CD4-positive, alpha-beta T cell treated with Interleukin-15 for 1 hour (primary cell): Measurements from ENCODE around the gene NBEAL1.
"Not testable (repeated sequence)": the region's sequence is repeated elsewhere in the genome, so short reads cannot be mapped to it uniquely, and the experiment has no call there.

Source experiments
- DNase-seq: peaks from one replicate; pipeline ENCODE4 v3.0.0-alpha.2; 2020

Gene NBEAL1

GRCh38 chr2:203040966-203041521 is 26.4 kb downstream of the NBEAL1 start:
- DNase-seq = no peak

- DNase-seq = no peak
These were observed 27.5 kb downstream of the NBEAL1 start for GRCh38 chr2:203042178-203042577.

- DNase-seq = no peak
These were observed 28.6 kb downstream of the NBEAL1 start for GRCh38 chr2:203043226-203043625.

- DNase-seq = no peak
These were observed 31.2 kb downstream of the NBEAL1 start for GRCh38 chr2:203045867-203046266.

GRCh38 chr2:203052539-203052938 is 37.9 kb downstream of the NBEAL1 start:
- no peak for DNase-seq

DNA sequence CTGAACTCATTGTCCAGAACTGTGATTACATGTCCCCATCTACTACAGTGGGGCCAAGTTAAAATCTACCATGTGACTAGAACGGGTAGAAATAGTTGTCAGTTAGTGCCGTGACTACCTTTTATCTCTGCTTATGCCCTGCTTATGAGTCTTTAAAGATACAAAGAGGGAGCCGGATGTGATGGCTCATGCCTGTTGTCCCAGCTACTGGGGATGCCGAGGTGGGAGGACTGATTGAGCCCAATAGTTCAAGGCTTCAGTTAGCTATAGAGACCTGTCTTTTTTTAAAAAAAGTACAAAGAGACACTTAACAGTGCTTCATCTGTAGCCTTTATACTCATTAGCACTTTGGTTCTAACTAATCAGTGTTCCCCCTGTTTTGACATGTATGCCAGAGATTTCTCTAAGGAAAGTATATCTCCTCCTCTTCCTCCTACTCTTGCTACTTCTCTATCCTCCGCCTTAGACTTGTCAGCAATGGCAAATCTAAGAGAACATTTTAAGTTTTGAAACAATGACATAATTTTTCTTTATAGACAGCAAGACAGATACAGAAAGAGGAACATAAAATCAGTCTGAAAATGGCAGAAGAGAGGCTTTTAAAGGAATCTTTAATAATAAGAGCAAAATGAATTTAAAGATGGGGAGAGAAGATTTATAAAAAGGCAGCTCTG is 45.0 kb downstream of the NBEAL1 start:
- DNase-seq = no peak

GRCh38 chr2:203061346-203061745 is 46.7 kb downstream of the NBEAL1 start:
- DNase-seq = no peak

- no peak for DNase-seq
These were observed 47.5 kb downstream of the NBEAL1 start for GRCh38 chr2:203062126-203062525.

GRCh38 chr2:203066519-203067091 is 51.9 kb downstream of the NBEAL1 start:
- DNase-seq = not testable (repeated sequence)

DNA sequence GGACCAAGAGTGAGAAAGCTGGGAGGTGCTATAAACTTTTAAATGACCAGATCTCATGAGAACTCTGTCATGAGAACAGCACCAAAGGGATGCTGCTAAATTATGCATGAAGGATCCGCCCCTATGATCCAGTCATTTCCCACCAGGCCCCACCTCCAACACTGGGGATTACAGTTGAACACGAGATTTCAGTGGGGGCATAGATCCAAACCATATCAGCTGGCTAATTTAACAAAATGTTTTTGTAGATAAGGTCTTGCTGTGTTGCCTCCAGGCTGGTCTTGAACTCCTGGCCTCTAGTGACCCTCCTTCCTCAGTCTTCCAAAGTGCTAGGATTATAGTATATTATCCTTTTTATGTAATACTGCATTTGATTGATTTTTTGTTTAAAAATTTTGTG is 56.0 kb downstream of the NBEAL1 start:
- no peak for DNase-seq

- DNase-seq = no peak
These were observed 56.5 kb downstream of the NBEAL1 start for GRCh38 chr2:203071148-203071547.

DNA sequence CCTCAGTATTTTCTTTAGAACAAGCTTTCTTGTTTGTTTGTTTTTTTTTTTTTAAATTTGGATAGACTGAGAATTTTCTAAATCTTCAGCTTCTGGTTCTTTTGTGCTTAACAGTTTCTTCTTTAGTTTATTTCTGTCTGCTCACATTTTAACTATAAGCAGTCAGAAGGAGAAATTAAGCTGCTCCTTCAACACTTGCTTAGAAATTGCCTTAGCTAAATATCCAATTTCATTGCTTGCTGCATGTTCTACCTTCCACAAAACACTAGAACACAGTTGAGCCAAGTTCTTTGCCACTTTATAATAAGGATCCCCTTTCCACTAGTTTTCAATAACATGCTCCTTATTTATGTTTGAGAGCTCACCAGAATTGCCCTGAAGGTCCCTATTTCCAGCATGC is 57.7 kb downstream of the NBEAL1 start:
- no peak for DNase-seq

DNA sequence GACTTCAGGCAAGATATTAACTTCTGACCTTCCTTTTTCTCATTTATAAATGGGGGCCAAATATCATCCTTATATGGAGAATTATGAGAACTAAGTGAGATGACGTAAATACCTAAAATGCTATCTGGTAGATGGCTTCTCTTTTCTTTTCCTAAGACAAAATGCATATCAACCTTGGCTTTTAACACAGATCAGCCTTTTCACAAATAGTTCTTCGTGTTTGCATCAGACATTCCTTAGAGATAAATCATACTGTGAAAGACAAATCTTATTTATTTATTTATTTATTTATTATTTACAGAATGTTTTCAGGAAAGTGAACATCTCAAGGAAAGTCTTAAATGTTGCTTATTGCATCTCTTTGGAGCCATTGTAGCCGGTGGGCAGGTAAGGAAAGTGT is 62.8 kb downstream of the NBEAL1 start:
- no peak for DNase-seq

DNA sequence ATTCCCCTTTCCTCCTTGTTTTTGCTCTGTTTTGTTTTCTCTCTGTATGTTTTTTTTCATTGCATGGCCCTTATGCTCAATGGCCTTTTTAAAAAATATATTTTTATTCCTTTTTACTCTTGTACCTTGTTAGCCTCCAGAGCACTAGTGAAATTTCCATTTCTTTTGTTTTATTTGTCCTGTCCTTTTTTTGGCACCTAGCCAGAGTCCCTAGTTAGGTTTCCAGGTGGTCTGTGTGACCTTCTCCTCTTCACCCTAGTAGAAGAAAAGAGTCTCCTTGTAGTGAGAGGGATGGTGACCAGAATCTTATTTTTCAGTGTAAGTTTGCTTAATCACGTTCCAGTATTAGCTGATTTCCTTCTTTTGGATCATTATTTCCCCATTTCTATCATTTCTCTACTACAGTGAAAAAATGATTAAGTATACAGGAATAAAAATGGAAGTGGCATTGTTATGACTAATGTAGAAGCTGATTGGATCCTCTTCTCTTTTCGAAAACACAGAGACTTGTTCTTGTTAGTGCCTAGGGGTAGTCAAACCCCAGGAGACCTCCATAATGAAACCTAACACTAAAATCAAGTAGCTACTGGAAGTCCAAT is 65.9 kb downstream of the NBEAL1 start:
- no peak for DNase-seq

- DNase-seq = no peak
These were observed 68.7 kb downstream of the NBEAL1 start for GRCh38 chr2:203083328-203083727.

DNA sequence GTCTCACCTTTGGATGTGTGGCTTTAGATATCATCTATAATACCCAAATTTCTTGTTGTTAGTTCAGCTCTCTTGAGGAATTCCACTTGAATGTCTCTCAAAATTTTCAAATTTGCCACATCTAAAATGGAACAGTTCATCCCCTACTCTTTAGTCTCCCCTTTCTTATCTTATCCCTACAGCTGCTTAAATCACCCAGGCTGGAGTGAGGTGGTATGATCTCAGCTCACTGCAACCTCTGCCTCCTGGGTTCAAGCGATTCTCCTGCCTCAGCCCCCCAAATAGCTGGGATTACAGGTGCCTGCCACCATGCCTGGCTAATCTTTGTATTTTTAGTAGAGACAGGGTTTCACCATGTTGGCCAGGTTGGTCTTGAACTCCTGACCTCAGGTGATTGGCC is 71.7 kb downstream of the NBEAL1 start:
- not testable (repeated sequence) for DNase-seq

GRCh38 chr2:203090721-203091120 is 76.0 kb downstream of the NBEAL1 start:
- not testable (repeated sequence) for DNase-seq

DNA sequence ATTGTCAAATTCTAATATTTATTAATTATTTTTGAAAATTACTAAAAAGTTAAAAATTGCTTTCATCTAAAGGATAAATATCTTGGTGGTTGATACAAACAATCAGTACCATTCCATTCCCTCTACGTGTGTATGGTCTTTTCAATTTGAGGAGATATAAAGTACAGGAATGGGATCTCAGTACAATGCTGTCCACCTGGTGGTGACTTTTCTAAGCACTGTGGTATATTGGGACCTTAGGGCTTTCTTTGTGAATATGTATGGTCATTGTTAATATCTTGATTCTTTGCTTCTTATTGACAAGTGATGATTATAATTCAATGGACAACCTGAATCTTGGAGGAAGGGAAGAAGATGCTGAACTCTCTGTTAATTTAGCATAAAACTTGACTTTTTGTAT is 83.1 kb downstream of the NBEAL1 start:
- no peak for DNase-seq

- not testable (repeated sequence) for DNase-seq
These were observed 87.7 kb downstream of the NBEAL1 start for GRCh38 chr2:203102357-203102756.

GRCh38 chr2:203104273-203104672 is 89.6 kb downstream of the NBEAL1 start:
- no peak for DNase-seq

DNA sequence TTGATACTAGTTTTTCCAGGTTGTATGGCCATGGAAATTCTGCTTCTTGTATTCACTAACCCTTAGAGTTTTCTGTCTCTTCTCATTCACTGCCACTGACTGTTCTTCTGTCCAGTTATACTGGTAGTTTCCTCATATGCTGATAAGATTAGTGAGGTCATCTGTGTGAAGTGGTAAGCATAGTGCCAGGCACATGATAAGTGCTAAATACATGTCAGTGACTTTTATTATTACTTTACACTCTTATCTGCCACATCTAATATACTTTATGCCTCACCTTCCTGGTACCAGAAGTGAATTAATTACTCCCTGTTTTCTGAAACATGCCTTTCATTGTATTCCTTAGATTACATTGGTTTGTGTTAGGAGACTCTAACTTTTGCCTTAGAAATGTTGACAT is 91.3 kb downstream of the NBEAL1 start:
- DNase-seq = no peak

DNA sequence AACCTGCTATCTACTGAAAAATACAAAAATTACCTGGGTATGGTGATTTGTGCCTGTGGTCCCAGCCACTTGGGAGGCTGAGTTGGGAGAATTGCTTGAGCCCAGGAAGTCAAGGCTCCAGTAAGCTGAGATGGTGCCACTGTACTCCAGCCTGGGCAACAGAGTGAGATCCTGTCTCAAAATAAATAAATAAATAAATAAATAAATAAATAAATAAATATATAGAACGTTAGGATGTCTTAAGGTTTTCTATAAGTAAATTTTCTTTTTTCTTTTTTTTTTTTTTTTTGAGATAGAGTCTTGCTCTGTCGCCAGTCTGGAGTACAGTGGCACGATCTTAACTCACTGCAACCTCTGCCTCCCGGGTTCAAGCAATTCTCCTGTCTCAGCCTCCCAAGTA is 95.8 kb downstream of the NBEAL1 start:
- not testable (repeated sequence) for DNase-seq

DNA sequence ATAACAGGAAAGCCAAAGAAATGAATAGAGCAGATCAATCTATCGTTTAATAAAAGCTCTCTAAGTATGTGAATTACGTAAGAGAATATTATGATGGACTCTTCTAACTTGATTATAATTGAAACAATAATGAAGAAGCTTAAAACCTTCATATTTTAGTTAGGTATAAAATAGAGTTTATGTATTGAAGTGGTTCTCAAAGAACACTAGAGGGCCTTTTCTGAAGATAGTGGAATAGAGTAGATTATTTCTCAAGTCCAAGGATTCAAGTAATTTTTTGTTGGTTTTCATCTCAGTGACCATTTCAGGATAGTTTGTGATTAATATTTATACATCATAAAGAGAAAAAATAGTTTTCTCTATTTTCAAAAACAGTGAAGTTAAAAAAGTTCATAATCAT is 97.7 kb downstream of the NBEAL1 start:
- DNase-seq = no peak

GRCh38 chr2:203115201-203115700 is 100.6 kb downstream of the NBEAL1 start:
- not testable (repeated sequence) for DNase-seq
